GM19025 (cell line): ENCODE results near the gene CACNB3.

Experiments used
- ATAC-seq: cut with Tn5 transposase; IDR thresholded peaks from one replicate; pipeline ENCODE4 v1.9.1; 2021; ENCODE audit warnings: mild to moderate bottlenecking, low read depth, moderate library complexity; ENCODE audit not compliant: unreplicated experiment

Gene CACNB3

DNA sequence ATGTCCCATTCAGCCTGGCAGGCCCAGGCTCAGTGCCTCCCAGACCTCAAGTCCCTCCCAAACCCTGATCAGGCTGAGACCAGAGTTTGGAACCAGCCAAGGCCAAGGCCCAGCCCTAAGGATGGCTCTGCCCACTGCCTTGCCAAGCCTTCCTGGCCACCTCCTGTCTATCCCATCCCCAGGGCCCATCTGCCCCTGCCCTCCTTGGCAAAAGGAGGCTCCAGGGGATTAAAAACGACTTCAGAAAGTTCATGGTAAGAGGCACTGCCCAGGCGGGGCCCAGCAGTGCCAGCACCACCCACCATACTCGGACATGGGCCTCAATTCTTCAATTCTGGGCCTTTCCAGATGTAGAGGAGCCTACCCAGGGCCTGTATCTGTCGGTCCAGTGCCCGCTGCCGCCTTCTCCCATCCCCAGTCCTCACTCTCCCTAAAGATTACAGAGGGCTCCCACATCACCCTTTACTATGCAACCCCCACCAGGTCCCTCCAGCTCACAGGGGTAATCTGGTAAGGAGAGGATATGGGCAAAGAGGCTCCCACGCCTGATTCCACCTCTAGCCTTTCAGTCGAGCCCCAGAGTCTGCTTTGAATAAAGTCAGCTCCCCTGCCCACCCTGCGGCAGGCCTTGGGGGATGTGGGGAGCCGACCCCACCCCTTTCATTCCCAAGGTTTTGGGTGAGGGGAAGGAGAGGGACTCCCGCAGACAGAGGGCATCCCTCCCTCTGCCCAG, 30.3 kb upstream of the CACNB3 start:
- no peak for ATAC-seq

DNA sequence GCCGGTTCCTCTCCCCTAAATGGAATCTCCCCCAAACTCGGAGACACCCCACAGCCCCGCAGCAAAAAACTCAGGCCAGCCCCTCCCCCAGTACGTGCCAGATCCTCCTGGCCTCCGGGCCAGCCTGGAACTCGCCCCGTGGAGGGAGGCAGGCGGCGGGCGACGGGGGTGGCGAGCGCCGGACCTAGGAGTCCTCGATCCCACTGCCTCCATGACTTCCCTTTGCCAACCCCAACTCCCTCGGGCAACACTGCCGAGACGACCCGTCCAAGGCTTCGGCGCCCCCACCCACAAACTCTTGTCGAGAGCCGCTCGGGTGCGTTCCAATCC, 29.8 kb upstream of the CACNB3 start:
- no peak for ATAC-seq

DNA sequence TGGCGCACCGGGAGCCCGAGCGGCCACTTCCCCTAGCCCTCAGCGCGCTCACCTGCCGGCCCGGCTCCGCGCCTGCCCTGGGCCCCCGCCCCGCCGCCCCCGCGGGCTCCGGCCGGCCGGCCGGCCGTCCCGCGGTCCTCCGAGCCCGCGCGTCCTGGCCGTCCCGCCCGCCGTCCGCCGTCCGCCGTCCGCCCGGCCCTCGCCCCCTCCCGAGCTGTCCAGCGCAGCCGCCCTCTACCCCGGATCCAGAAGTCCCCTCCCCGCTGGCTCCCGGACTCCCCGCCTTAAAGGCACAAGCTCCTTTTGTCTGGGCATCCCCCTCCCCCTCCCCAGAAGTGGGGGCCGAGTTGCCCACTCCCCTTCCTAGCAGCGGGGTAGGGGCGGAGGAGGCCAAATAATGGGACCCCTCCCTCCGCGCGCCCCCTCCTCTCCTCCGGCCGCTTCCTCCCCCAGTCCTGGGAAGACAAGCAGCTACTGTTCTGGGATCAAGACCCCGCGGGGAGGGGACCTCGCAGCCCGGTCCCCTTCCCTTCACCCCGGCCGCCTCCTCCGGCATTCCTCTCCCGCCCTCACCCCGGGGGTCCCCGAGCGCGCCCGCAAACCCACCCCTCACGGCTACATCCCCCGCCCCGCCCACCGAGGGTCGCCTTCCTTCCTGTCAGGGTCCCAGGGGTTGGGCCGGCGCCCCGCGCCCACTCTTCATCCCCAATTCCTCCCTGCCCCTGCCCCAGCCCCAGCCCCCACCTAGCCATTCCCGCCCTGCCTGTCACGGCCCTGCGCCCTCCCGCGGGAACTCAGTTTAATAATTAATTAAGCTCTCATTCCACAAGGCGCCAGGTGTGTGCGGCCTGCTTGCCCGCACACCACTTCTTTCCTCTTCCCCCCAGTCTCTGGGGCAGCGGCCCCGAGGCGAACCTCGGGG, 29.2 kb upstream of the CACNB3 start, which contains the start of gene ADCY6:
TSS of gene ADCY6 (minus strand) at position 236 of the 922 bp plus-strand sequence. CDS start 5,655 bp downstream, outside the sequence.
- ATAC-seq, result no peak

DNA sequence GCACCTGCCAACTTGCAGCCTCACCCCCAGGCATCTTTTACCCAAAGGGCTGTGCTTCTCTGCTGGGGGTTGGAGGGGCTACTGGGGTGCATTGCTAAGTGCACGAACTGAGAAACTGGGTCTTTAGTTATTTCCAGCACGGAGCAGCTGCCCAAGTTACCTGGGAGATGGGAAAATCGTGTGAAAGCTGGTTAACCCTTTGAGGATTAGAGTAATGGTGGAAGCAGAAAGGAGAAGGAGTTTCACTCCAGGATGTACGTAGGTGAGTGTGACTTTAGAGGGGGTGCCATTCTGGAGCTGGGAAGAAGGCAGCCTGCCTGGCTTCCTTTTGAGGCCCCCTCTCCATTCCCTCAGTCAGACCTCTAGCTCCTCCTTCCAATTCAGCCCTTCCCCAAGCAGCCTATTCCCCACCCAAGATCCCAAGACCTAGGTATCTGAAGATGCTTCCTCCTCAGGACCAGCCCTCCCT, 28.4 kb upstream of the CACNB3 start:
- ATAC-seq, result no peak

DNA sequence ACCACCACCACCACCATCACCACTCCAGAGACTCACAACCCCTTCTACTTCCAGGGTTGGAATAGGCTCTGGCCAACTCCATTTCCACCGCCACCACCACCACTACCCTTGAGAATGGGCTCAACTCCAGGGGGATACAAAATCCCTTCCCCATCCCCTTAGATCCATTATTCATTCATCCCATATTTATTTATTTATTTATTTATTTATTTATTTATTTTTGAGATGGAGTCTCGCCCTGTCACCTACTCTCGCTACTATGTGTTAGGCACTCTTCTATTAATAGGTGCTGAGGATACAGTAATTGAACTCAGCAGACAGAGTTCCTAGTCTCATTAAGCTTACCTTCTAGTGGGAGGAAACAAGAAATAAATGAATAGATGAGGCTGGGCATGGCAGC, 24.6 kb upstream of the CACNB3 start:
- no peak for ATAC-seq

DNA sequence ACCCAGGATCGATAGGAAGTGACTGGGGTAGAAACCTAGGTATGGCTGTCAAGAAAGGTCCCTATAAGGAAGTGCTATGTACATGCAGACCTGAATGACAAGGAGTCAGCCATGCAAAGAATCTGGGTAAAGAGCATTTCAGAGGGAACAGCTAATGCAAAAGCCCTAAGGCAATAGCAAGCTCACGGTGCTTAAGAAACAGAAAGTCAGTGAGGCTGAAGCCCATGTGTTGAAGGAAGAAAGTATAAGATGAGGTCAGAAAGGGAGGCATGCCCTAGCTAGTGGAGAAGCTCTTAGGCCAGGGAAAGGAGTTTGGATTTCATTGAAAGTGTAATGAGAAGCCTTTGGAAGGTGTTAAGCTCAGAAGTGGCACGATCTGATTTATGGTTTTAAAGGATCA, 23.4 kb upstream of the CACNB3 start:
- no peak for ATAC-seq

DNA sequence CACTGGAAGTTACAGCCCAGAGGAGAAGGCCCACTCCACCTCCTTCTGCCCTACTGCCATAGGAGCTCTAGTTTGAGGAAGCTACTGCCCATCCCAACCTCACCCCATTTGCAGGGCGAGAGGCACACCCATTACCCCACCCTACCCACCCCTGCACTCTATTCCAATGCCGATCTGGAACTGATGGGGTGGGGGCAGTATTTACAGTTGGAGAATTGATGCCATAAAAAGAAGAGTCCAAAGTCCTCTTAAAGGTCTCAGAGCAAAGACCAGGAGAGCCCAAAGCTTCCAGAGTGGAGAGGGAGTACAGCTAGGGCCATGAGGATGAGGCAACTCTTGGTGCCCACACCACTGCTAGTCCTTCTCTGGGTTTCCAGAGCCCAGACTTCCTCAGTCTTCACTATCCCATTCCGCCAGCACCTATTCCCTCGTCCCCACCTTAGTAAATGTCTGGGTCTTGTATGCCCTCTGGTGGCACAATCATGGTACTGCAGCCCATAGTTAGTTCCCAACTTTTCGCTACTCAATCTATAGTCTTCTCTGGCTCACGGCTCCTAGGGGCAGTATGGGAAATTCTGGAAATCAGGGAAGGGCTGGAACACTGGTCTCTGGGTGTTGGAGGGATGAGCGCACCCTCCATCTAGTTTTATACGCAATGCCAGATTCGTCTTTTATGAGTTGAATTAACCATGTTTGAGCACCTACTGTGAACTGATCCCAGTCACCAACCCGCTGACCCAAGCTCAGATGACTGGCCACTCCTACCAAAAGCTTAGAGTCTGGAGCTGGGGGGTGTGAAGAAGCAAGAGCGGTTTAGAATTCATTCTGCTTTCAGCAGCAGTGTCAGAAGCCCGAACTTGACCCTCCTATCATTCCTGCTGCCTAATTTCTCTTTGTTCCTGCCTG, 22.5 kb upstream of the CACNB3 start:
- no peak for ATAC-seq

DNA sequence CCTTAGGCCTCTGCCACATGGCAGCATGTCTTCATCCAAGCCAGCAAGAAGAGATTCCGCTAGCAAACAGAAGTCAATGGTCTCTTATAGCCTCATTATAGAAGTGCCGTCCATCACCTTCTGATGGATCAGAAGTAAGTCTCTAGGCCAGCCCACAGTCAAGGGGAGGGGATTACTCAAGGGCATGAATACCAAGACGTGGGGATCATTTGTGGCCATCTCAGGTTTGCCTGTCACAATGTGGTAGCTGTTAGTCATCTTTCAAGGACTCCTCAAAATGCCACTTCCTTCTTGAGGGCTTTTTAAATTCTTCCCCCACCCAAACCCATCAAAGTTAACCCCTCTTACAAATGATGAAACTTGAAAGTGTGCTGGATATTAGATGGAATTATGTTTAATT, 21.3 kb upstream of the CACNB3 start:
- no peak for ATAC-seq

DNA sequence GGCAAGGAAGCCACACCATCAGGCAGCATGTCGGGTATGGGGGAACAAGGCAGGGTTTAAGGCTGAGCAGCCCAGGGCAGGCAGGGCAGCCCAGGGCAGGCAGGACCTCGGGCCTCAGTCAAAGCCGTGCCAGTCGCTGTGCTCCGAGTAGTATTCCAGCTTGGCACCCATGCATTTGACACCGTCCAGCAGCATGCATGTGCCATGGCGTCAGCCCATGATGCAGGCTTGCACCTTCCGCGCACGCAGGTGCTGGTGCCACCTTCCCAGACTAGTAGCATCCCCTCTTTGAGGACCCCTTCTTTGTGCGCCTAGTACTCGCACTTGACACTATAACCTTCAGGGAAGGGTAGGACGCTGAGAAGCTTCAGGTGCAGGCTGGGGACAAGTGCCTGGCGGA, 17.8 kb upstream of the CACNB3 start:
- ATAC-seq, result no peak

DNA sequence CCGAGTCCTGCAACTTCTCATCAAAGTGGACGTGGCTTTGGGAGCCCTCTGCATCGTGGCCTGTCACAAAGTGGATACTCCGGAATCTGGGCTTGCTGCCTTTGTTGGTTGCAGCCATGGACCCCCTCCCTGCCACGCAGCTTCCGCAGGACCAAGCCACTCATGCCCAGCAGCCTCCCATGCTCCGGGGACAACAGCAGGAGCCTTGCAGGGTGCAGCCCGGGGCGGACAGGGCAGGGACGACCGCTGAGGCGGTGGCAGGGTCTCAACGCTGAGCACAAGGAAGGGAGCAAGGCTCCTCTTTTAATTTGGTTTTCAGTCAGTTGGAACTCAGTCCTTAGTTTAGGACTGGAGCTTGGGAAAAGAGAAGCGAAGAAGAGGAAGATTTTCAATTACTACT, 17.3 kb upstream of the CACNB3 start:
- ATAC-seq, result no peak

DNA sequence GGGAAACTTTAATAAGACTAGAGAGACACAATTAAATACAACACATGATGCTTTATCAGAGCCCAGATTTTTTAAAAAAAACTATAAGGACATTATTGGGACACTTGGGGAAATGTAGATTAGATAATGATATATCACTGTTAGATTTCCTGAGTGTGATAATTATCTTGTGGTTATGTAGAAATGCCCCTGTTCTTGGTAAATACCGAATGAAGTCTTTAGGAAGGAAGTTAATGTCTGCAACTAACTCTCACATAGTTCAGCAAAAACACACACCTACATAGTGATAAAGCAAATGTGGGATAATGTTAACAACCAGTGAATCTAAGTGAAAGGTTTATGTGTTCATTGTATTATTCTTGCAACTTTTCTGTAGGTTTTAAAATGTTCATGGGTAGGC, 14.6 kb upstream of the CACNB3 start:
- ATAC-seq, result no peak

DNA sequence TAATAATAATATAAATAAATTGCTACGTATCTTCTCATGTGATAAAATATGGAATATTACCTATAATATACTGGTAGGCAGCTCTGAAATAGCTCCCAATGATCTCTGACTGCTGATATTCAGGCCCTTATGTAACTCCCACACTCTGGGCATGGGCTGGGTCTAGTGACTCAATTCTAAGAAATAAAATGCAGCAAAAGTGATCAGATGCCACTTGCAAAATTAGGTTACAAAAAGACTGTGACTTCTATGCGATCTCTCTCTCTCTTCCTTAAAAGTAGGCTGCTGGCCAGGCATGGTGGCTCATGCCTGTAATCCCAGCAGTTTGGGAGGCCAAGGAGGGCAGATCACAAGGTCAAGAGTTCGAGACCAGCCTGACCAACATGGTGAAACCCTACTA, 10.3 kb upstream of the CACNB3 start:
- no peak for ATAC-seq

DNA sequence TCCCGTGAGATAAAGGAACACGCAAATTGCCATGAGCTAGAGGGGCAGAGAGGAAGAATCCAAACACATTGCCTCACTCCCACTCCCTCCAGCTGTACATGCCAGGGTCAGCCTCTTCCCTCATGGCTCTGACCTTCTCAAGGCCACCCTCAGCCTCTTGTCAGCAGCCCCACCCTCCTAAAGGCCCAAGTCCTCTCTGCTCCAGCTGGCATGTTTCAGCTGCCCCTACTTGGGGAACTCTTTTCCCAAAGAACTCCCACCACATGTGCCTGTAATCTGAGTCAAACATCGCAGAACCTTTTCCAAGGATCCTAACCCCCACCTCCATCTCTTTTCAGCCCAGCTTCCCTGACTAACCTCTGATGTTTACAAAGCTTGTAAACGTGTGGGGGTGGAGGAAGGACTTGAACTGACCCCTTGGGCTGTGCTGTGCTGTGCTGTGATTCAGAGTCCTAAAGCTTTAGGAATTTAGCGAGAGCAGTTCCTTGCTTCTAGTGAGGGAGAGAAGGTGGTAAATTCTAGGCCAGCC, 7.3 kb upstream of the CACNB3 start:
- ATAC-seq, result no peak

DNA sequence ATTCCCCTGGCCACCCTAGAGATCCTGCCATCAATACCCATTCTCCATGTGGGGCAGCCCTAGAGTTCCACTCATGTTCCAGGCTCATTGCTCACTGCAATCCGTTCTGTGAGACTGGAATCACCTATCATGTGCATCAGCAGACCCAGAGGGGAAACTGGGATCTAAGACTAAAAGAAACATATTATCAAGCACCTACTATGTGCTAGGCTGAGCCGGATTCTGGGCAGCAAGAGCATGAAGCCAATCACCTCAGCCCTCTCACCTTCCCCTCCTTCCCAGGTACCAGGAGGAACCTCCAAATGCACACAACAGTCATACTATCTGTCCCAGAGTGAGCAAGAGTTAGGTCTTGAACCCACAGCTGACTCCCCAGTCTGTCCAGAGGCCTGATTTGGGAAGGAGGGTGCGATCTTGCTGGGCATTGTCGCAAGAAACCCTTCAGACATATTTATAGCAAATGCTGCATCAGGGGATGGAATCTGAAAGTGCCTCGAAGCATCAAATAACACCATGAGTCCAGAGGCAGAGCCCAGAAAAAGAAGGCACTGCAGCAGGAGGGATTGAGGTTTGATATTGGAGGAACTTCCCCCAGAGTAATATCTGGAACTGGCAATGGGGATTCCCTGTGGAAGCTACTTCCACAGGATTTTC, 6.7 kb upstream of the CACNB3 start:
- ATAC-seq, result no peak

DNA sequence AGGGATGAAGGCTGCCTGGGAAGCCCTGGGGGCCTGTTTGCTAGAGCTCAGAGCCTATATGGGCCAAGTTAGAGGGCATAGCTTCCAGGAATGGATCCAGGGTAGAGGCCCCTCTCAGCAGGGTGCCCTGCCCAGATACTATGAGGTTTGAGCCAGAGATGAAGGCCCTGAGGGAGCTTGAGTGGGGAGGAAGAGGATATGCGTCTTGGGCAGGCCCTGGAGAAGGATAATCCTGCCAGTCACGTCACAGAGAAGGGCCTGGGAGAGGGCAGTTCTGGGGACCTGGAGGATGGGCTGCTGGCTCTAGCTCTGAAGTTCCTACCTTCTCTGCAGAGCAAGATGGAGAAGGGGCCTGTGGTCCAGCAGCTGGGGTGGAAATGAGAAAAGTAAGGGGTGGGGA, 5.9 kb upstream of the CACNB3 start:
- ATAC-seq, result no peak

DNA sequence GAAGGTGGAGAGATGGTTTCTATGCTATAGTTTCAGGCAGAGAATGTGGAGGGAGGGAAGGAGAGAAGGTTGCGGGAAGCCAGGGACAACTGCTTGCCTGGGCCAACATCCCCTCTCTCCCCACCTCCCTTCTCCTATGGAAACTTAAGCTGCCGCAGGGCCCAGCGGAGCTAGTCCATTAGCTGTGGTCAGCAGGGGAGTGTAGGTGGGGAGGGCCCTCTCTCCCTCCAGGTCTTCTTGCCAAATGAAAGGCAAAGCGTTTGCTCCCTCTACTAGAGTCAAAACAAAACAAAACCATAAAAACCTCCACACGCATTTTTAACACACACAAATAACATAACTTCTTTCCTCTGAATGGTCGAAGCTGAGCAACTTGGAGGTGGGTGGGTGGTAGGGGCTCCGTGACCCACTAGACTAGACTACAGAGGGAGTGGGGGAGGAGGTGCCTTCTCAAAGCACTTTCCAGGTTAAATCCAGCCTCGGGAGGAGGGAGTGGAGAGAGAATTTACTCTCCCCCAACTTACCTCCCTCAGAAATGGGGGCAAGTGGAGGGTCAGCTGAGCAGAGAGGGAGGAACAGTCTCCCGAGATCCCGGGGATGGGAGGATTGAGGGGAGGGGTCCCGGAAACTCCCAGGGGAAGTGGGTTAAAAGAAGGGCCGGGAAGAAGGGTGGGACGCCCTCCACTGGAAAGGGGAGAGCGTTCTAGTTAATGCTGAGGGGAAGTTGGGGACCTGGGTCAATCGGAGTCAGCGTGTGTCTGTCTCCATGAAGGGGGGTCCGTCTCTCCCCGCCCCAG, 4.6 kb upstream of the CACNB3 start:
- no peak for ATAC-seq

DNA sequence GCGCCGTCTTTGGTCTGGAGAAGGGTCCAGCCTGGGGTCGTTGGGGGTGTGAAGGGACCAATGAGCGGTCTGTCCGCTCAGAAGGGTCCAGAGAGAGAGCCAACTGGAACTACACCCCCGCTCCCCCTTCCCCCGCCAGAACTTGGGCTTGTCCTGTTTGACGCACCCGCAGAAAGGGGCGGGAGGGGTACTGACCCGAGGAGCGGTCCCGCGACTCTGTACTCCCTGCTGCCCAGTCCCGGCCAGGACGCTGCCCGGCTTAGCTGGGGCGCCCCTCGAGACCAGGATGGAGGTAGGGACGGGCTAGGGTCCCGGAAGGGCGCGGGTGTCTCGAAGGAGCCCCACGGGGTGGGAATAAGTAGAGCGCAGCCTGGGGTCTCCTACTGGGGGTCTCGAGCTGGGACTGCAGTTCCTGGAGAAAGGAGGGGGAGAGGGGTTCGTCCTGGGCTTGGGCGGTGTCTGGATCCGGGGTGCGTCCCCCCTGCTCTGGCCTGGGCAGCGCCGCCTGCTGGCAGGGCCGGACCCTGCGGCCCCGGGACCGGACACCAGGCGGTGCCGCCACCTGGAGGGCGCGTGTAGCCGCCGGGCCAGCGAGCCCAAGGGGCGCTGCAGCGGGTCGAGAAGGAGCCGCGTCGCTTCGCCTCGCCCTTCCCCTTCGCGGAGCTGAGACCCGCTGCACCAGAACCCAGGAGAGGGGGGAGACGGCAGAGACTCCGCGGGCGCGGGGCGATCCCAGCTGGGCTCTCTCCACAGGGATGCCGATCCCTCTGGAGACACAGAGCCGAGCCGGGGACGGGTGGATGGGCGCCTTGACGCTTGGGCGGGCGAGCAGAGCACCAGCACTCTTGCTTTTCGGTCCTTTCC, 3.8 kb upstream of the CACNB3 start:
- ATAC-seq, result peak; percentile 71
